Ovary (tissue), 3 donors: ENCODE results near the gene FBXW8.

Experiments
- EP300 ChIP-seq: sonication (generic); formaldehyde crosslinking; IDR thresholded peaks from one replicate; pipeline ENCODE4 v1.6.1; 2017; ENCODE audit warnings: antibody characterized with exemption
- TF ChIP-seq, protein P1 (sequence below), 3 donors: fragments of 450-650 bp in 2 of 3; fragments of 200-600 bp in 1 of 3; IDR thresholded peaks; one replicate each; pipeline versions ENCODE4 v1.5.1 to v1.8.0; 2016 to 2022; ENCODE audit warnings: antibody characterized with exemption in 3 of 3, mild to moderate bottlenecking in 1 of 3
- donor health status: DM: no; HTN: no; CAD: no.

DNA sequence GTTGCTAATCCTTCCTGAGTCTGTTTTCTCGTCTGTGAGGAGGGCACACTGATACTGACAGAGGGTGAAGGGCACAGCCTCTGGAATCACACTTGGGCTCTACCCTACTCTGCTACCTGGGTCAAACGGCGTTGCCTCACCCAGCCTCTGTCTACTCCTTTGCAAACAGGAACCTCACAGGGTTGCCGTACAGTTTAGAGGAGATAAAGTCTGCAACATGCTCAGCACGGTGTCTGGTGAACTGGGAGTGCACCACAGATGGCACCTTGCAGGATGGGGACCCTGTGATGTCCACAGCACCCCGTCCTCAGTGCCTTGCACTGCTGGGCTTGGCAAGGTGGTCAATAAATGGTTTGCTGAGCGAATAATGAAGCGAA lies 150.2 kb downstream of the FBXW8 start:
- no peak for TF ChIP-seq EP300
- TF ChIP-seq, protein P1, sequence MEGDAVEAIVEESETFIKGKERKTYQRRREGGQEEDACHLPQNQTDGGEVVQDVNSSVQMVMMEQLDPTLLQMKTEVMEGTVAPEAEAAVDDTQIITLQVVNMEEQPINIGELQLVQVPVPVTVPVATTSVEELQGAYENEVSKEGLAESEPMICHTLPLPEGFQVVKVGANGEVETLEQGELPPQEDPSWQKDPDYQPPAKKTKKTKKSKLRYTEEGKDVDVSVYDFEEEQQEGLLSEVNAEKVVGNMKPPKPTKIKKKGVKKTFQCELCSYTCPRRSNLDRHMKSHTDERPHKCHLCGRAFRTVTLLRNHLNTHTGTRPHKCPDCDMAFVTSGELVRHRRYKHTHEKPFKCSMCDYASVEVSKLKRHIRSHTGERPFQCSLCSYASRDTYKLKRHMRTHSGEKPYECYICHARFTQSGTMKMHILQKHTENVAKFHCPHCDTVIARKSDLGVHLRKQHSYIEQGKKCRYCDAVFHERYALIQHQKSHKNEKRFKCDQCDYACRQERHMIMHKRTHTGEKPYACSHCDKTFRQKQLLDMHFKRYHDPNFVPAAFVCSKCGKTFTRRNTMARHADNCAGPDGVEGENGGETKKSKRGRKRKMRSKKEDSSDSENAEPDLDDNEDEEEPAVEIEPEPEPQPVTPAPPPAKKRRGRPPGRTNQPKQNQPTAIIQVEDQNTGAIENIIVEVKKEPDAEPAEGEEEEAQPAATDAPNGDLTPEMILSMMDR (IDR thresholded peaks at IDR 0.05): no peak
